Caki2 (cell line): ENCODE measurements around the gene SLC6A17. TPM values are rescaled to one million over a fixed set of nuclear protein-coding genes. Genes with fewer than 3 reads are reported as not detected.

Source experiments
- DNase-seq: peaks from one replicate; pipeline ENCODE4 v3.0.0-alpha.2; 2015; ENCODE audit warnings: low read depth
- in situ Hi-C: cut with HindIII; loops from 2 replicates; pipeline ENCODE4 v1.10.0; 2016; ENCODE audit warnings: low sequenced_read_pairs, low pct_unique_long_range_greater_than_20kb, mixed read lengths
- total RNA-seq: library from RNA; depleted of rRNA; stranded (reverse); fragments of >200 nt; shearing (Covaris generic); gene quantifications from 2 replicates; pipeline ENCODE4 v1.2.3, GENCODE V29; 2014; ENCODE audit warnings: low replicate concordance

Gene SLC6A17
- total RNA-seq, 1 experiment from 2014 or later, result 1.3 TPM

DNA sequence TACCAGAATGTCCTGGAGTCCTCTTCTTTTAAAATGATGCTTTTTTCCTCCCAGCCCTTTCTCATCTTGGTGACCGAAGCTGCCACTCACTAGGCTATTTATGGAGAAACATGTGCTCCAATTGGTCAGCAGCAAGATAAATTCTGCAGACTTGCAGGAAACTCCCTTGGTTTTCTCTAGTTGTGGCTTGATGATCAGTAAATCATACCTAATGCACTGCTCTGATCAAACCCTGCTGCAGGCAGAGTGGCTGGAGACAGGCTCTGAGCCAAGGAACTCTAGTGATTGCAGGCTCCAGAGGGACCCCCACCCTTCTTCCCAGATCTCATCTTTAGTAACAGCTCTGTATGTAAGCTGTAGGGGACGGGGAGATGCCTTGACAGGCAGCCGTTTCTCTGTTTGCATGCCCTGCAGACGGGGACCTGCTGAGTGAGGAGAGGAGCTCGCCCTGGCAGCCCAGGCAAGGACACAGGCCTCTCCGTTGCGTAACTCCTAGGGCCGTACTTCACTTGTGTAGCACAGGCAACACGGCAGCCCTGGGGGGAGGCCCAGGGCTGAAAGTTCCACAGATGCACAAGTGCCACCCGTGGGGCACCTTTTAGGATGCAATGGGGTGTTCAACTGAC lies 14.5 kb downstream of the SLC6A17 start:
- in situ Hi-C loops, result no loop called here

GRCh38 chr1:110165761-110166231 lies 15.5 kb downstream of the SLC6A17 start:
- no peak for DNase-seq
- in situ Hi-C loops, result no loop called here

More for the DNA sequence above, 14.5 kb downstream of the SLC6A17 start:
- DNase-seq, result no peak

DNA sequence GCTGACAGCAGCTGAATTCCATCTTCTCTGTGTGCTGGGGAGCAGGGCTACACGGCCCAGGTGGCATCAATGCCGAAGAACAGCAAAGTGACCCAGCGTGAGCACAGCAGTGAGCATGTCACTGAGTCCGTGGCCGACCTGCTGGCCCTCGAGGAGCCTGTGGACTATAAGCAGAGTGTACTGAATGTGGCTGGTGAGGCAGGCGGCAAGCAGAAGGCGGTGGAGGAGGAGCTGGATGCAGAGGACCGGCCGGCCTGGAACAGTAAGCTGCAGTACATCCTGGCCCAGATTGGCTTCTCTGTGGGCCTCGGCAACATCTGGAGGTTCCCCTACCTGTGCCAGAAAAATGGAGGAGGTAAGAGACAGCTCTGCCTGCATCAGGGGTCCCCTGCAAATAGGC lies 16.6 kb downstream of the SLC6A17 start:
- DNase-seq, result no peak
- in situ Hi-C loops, result no loop called here

DNA sequence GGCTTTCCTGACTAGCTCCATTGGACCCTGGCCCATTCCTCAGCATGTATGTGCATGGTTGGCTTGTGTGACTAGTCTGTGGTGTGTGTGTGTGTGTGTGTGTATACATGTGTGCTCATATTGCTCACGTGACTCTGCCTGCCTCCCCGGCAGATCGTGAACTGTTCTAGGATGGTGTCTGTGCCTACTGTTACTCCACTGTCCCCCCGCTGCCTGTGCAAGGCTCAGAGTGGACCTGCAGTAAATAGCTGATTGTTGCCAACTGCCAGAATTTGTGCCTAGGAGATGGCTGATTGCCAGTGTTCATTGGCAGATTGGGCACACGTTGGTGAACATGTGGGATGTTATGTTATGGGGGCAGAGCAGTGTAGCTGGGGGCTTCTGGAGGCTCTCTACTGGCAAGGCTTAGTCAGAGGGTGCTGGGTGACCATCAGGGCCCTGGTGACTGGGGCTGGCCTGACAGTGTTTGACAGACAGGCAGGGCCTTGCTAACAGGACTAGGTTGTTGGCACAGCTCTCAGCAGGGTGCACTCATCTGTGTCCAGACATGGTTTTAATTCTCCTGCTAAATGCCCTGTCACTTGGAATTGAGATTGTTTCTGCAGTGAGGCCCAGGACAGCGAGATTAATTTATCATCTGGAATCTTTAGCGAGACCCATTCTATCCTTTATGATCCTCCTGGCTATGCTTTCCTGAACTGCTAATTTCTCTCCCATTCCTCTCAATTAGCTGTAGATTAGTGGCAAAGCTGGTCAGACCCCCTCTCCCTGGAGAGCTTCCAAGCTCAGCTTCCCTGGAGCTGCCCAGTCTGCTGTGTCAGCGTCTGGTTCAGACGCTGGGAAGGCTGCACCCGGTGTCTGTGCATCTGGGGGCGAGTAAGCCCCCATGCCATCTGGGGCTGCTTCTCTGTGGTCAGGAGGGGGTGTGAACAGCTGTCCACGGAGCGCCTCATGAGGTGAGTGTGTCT lies 20.8 kb downstream of the SLC6A17 start:
- no peak for DNase-seq
- in situ Hi-C loops, result no loop called here

GRCh38 chr1:110172001-110172400 lies 21.7 kb downstream of the SLC6A17 start:
- in situ Hi-C loops, result no loop called here
- DNase-seq, result no peak

- no peak for DNase-seq
- in situ Hi-C loops, result no loop called here
Observed at GRCh38 chr1:110173466-110174105, 23.3 kb downstream of the SLC6A17 start.

GRCh38 chr1:110174961-110175360 lies 24.7 kb downstream of the SLC6A17 start:
- no peak for DNase-seq
- in situ Hi-C loops, result no loop called here

GRCh38 chr1:110176299-110176956 lies 26.1 kb downstream of the SLC6A17 start:
- in situ Hi-C loops, result no loop called here
- DNase-seq, result no peak

GRCh38 chr1:110177775-110178174 lies 27.5 kb downstream of the SLC6A17 start:
- no peak for DNase-seq
- in situ Hi-C loops, result no loop called here

- no peak for DNase-seq
Observed at GRCh38 chr1:110183642-110184167, 33.4 kb downstream of the SLC6A17 start.

DNA sequence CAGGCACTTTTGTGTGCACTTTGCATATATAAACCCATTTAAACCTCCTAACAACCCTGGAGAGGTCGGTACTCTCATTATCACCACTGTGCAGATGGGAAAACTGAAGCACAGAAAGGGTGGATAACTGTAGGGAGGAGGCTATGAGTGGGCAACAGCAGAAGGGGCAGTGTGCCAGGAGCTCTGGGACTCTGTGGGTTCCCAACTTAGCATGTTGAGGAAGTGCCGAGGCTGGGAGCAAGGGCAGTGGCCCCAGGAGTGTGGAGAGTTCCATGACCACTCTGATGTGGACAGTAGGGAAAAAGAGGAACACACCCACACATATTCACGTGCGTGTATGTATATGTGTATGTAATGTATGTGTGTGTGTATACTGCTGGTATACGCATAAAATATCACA lies 34.2 kb downstream of the SLC6A17 start:
- in situ Hi-C loops, result no loop called here
- DNase-seq, result no peak

More at GRCh38 chr1:110183642-110184167, 33.4 kb downstream of the SLC6A17 start:
- in situ Hi-C loops, result no loop called here

DNA sequence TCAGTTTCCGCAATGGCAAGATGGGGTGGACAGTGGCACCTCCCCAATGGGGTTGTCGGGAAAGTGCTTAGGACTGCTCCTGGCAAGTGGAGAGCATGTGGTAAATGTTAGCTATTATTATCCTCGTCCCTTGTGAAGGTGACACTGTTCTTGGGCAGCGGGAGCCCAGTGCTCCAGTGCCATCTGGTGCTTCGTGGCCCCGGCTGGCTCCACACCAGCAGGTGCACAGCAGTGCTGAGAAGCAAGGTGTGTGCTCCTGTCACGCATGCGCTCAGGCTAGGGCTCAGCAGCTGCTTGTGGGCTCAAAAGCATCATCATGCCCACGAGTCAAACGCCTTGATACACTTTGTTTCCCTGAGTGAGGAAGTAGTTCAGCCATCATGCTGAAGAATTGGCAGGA lies 34.9 kb downstream of the SLC6A17 start:
- in situ Hi-C loops, result no loop called here
- no peak for DNase-seq

- DNase-seq, result no peak
- in situ Hi-C loops, result no loop called here
Observed at GRCh38 chr1:110186558-110186957, 36.3 kb downstream of the SLC6A17 start.

DNA sequence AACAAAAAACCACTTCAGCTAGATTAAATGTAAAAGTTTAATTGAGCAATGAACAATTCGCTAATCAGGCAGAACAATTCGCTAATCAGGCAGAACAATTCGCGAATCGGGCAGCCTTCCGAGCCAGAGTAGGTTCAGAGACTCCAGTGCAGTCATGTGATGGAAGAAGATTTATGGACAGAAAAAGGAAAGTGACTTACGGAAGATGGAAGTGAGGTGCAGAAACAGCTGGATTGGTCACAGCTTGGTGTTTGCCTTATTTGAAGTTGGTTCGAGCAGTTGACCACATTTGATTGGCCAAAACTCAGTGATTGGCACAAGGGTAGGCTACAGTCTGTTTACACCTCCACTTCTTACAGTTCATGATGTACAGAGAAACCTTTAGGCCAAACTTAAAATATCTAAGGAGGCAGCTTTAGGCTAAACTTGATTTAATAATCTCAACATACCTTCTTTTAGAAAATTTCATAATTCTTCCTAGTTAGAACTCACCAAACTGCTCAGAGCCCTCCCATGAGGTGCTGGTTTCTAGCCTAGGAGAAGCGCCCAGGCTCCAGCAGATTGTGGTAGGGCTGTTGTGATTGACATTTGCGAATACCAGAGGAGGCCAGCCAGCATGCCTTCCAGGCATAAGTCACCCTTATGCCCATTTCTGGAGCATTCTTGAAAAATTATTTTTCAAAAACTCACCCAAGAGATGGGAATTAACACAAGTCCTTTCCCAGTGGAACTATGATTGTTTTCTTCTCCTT lies 37.0 kb downstream of the SLC6A17 start:
- in situ Hi-C loops, result no loop called here
- DNase-seq, result no peak

DNA sequence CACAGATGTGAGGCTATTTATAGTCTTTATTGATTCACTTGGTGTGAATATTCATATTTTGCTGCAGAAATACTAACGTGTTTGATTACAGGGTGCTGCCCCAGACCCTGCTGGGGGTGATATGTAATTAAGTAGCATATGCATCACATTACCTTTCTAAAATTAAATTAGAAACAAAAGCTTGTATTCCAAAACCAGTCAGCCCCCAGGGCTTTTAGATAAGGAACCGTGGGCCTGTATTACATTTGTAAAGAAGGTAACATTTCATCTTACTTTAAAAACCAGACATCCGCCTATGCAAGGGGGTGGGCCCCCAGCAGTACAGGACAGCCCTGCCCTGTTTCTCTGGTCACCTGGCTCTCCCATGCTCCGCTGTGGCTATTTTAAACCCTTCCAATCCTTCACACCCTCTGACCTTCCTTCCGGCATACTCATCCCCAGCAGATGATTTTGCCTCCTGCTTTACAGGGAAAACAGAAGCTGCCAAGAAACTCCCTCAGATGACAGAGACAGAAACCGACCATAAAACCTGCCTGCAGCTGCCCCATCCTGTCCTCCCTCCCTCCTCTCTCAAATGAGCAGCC lies 37.8 kb downstream of the SLC6A17 start:
- in situ Hi-C loops, result no loop called here
- no peak for DNase-seq

DNA sequence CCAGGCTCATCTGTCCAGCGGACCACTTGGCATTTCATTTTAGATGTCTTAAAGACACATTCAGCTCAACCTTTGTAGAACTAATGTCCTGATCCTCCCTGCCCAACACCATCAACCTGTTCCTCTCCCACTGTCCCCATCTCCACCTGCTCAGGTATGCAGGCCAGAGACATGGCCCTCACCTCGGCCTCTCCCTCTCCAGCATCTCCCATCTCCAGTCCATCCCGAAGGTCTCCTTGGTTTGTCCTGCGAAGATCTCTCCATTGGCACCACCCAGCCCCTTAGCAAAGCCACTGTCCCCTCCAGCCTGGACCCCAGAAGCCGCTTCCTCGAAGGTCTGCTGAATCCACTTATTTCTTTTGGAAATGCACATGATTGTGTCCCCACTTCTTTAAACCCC lies 38.9 kb downstream of the SLC6A17 start:
- DNase-seq, result no peak
- in situ Hi-C loops, result no loop called here

DNA sequence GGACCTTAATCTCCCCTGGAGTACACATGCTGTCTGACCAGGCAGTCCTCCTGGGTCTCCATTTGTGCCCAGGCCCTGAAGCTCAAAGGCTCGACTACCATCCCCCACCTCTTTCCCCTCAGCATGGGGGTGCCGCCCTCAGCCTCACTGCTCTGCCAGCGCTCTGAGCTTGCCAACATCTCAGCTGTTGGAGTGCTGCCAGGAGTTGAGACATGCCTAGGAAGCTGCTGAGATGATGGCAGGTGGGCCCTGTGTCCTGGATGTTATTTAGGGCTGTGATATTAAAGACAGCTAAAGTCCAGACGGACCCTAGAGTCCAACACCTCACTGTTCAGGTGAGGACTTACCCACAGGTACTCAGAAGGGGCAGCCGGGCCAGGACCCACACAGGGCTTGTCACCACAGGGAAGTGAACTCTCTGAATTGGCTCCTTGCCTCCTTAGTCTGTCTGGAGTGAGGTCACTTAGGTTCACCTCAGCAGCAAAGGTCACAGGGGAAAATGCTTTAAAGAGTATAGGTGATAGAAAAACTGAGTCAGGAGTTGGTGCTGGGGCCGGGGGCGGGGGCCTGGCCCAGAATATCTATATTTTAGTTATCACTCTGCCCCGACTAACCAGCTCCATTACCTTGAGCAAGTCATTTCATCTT lies 40.1 kb downstream of the SLC6A17 start:
- in situ Hi-C loops, result no loop called here
- no peak for DNase-seq
